Skeletal muscle cell (primary cell): Measurements from ENCODE around the gene TACR1.
A peak's percentile ranks its signal among the peaks of the same experiment; 100 is the strongest.

ENCODE experiments used
- DNase-seq: peaks from one replicate; pipeline ENCODE4 v3.0.0-alpha.2; 2010; ENCODE audit warnings: low read depth
- H3K4me3 ChIP-seq: 2 replicates; pipeline ENCODE4 v1.5.1; 2011; ENCODE audit warnings: low read depth, mild to moderate bottlenecking, control low read depth, low read length, moderate library complexity

The TACR1 gene

GRCh38 chr2:75100011-75100800 is 99.1 kb downstream of the TACR1 start:
- DNase-seq, result peak; percentile 28
- H3K4me3 ChIP-seq, result no peak overlapping the region

GRCh38 chr2:75099521-75099922 is 99.8 kb downstream of the TACR1 start:
- H3K4me3 ChIP-seq, result no peak overlapping the region
- DNase-seq, result no peak

- DNase-seq, result no peak
- H3K4me3 ChIP-seq, result no peak overlapping the region
These were observed 100.5 kb downstream of the TACR1 start for GRCh38 chr2:75098856-75099255.

- DNase-seq, result no peak
- no peak overlapping the region for H3K4me3 ChIP-seq
These were observed 101.5 kb downstream of the TACR1 start for GRCh38 chr2:75097831-75098230.

- DNase-seq, result no peak
- no peak overlapping the region for H3K4me3 ChIP-seq
These were observed 104.9 kb downstream of the TACR1 start for GRCh38 chr2:75094405-75094804.

- H3K4me3 ChIP-seq, result no peak overlapping the region
- DNase-seq, result no peak
These were observed 108.4 kb downstream of the TACR1 start for GRCh38 chr2:75090770-75091515.

- no peak for DNase-seq
- H3K4me3 ChIP-seq, result no peak overlapping the region
These were observed 109.8 kb downstream of the TACR1 start for GRCh38 chr2:75089471-75089870.

GRCh38 chr2:75088791-75089190 is 110.5 kb downstream of the TACR1 start:
- DNase-seq, result no peak
- no peak overlapping the region for H3K4me3 ChIP-seq

- DNase-seq, result no peak
- no peak overlapping the region for H3K4me3 ChIP-seq
These were observed 111.6 kb downstream of the TACR1 start for GRCh38 chr2:75087736-75088135.

GRCh38 chr2:75079575-75079974 is 119.7 kb downstream of the TACR1 start:
- DNase-seq, result no peak
- no peak overlapping the region for H3K4me3 ChIP-seq

GRCh38 chr2:75077909-75078308 is 121.4 kb downstream of the TACR1 start:
- DNase-seq, result no peak
- no peak overlapping the region for H3K4me3 ChIP-seq

GRCh38 chr2:75076088-75076487 is 123.2 kb downstream of the TACR1 start:
- no peak overlapping the region for H3K4me3 ChIP-seq
- DNase-seq, result peak; percentile 42

- H3K4me3 ChIP-seq, result no peak overlapping the region
- DNase-seq, result no peak
These were observed 124.6 kb downstream of the TACR1 start for GRCh38 chr2:75074708-75075107.

GRCh38 chr2:75074228-75074627 is 125.1 kb downstream of the TACR1 start:
- H3K4me3 ChIP-seq, result no peak overlapping the region
- no peak for DNase-seq

GRCh38 chr2:75071766-75072165 is 127.6 kb downstream of the TACR1 start:
- no peak overlapping the region for H3K4me3 ChIP-seq

GRCh38 chr2:75068546-75068945 is 130.8 kb downstream of the TACR1 start:
- no peak overlapping the region for H3K4me3 ChIP-seq
- DNase-seq, result no peak

More at GRCh38 chr2:75071766-75072165, 127.6 kb downstream of the TACR1 start:
- no peak for DNase-seq

- no peak overlapping the region for H3K4me3 ChIP-seq
- no peak for DNase-seq
These were observed 131.8 kb downstream of the TACR1 start for GRCh38 chr2:75067506-75067905.

- H3K4me3 ChIP-seq, result no peak overlapping the region
- DNase-seq, result no peak
These were observed 133.0 kb downstream of the TACR1 start for GRCh38 chr2:75066121-75066902.

GRCh38 chr2:75065402-75066008 is 133.8 kb downstream of the TACR1 start:
- no peak for DNase-seq
- H3K4me3 ChIP-seq, result no peak overlapping the region
